Measurements from ENCODE around the gene STK32C.

The STK32C gene

GRCh38 chr10:132237396-132237795 is 70.4 kb downstream of the STK32C start:
- no peak for DNase-seq (ENCODE audit: low read depth)
- H3K4me3 ChIP-seq (replicated peaks; ENCODE audit: low read depth, low read length) = no peak overlapping the region
- TF ChIP-seq CTCF (IDR thresholded peaks at IDR 0.05; ENCODE audit: low read length, missing control alignments) = no peak

- DNase-seq (ENCODE audit: low read depth) = no peak
- no peak for TF ChIP-seq CTCF (IDR thresholded peaks at IDR 0.05; ENCODE audit: low read length, missing control alignments)
These were observed 70.9 kb downstream of the STK32C start for GRCh38 chr10:132236881-132237280.

GRCh38 chr10:132236161-132236560 is 71.6 kb downstream of the STK32C start:
- DNase-seq (ENCODE audit: low read depth) = no peak
- no peak overlapping the region for H3K4me3 ChIP-seq (replicated peaks; ENCODE audit: low read depth, low read length)
- no peak for TF ChIP-seq CTCF (IDR thresholded peaks at IDR 0.05; ENCODE audit: low read length, missing control alignments)

More at GRCh38 chr10:132236881-132237280, 70.9 kb downstream of the STK32C start:
- no peak overlapping the region for H3K4me3 ChIP-seq (replicated peaks; ENCODE audit: low read depth, low read length)

GRCh38 chr10:132234860-132235259 is 72.9 kb downstream of the STK32C start:
- no peak overlapping the region for H3K4me3 ChIP-seq (replicated peaks; ENCODE audit: low read depth, low read length)
- DNase-seq (ENCODE audit: low read depth) = no peak
- TF ChIP-seq CTCF (IDR thresholded peaks at IDR 0.05; ENCODE audit: low read length, missing control alignments) = no peak

GRCh38 chr10:132233501-132234085 is 74.2 kb downstream of the STK32C start:
- no peak for DNase-seq (ENCODE audit: low read depth)
- no peak overlapping the region for H3K4me3 ChIP-seq (replicated peaks; ENCODE audit: low read depth, low read length)
- TF ChIP-seq CTCF (IDR thresholded peaks at IDR 0.05; ENCODE audit: low read length, missing control alignments) = no peak

GRCh38 chr10:132232981-132233380 is 74.8 kb downstream of the STK32C start:
- DNase-seq (ENCODE audit: low read depth) = no peak
- no peak for TF ChIP-seq CTCF (IDR thresholded peaks at IDR 0.05; ENCODE audit: low read length, missing control alignments)
- H3K4me3 ChIP-seq (replicated peaks; ENCODE audit: low read depth, low read length) = no peak overlapping the region

Measured in fibroblast of pulmonary artery (primary cell).